GM10266 (cell line): ENCODE results near the gene RAB6A.
"Not testable (repeated sequence)": the region's sequence is repeated elsewhere in the genome, so short reads cannot be mapped to it uniquely, and the experiment has no call there.

Source experiments
- DNase-seq: peaks from one replicate; pipeline ENCODE4 v3.0.0; 2012; ENCODE audit errors: extremely low spot score
- CTCF ChIP-seq: IDR thresholded peaks from 2 replicates; pipeline ENCODE4 v1.5.1; 2012; ENCODE audit warnings: mild to moderate bottlenecking, low read depth; ENCODE audit not compliant: control insufficient read depth, insufficient read depth; ENCODE audit errors: missing control alignments

RAB6A gene

DNA sequence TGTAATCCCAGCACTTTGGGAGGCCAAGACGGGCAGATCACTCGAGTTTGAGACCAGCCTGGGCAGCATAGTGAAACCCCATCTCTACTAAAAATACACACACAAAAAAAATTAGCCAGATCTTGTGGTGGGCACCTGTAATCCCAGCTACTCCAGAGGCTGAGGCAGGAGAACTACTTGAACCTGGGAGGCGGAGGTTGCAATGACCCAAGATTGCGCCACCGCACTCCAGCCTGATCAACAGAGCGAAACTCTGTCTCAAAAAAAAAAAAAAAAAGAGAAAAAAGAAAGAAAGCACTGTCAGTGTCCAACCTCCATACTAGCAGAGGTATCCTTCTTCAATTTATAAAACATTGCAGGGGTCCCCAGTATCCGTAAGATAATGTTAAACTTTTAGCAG, 17.8 kb downstream of the RAB6A start:
- TF ChIP-seq CTCF = no peak
- DNase-seq = no peak

GRCh38 chr11:73735959-73736358, 24.9 kb downstream of the RAB6A start:
- DNase-seq = not testable (repeated sequence)

- DNase-seq = no peak
- no peak for TF ChIP-seq CTCF
Observed at GRCh38 chr11:73734993-73735392, 25.9 kb downstream of the RAB6A start.

DNA sequence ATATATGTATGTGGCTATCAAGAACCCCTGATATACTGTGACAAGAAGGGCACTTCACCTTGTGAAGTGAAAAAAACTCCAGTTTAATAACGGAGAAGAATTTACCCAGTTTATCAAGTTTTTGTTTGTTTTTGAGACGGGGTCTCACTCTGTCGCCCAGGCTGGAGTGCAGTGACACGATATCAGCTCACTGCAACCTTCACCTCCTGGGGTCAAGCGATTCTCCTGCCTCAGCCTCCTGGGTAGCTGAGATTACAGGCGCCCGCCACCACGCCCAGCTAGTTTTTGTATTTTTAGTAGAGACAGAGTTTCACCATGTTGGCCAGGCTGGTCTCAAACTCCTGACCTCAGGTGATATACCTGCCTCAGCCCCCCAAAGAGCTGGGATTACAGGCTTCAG, 26.9 kb downstream of the RAB6A start:
- not testable (repeated sequence) for DNase-seq

DNA sequence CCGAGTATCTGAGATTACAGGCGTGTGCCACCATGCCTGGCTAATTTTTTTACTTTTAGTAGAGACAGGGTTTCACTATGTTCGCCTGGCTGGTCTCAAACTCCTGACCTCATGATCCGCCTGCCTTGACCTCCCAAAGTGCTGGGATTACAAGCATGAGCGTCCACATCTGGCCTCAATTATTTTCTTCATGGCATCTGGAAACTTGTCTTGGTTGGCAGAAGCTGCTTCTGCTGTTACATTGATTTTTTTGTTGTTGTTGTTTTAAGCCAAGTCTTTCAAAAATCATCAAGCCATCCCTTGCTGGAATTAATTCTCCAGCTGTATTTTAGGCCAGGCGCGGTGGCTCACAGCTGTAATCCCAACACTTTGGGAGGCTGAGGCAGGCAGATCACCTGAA, 27.9 kb downstream of the RAB6A start:
- DNase-seq = not testable (repeated sequence)

DNA sequence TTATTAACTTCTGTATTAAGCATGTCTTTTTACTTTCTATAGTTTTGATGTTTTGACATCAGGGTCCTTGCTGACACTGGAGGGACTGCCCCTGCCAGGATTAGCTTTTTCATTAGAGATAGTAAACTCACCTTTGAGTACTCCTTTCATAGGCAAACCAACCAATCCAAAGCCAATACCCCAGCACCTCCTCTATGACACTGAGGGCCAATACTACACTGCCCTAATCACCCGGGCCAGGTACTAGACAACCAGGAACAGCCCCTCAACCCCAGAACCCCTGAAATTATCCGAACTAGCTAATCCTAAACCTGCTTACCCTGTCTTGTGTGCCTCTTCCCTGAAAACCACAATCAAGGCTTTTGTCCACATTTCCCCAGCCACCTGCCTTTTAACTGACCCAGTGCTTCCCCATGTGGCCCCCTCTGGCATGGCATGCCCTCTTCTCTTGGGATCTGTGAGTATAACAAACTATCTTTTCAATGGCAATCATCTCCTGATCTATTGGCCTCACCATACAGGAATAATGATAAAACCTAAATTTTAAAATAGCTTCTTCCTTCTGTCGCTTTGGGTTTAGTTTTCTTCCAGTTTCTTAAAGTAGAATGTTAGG, 31.2 kb downstream of the RAB6A start:
- no peak for DNase-seq
- peak; percentile 23 for TF ChIP-seq CTCF

DNA sequence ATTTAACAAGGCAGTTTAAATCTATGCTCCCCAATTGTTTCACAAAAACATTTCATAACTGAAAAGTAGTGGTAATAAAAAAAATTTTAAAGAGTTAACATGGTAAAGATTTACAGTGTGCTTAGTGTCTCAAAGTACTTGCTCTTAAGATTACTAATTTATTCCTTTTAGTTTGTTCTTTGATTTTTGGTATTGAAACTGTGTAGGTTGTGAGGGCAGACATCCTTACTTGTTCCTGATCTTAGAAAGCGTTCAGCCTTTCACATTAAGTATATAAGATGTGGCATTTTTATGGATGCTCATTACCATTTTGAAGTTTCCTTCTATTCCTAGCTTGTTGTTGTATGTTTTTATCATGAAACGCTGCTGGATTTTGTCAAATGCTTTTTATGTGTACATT, 32.9 kb downstream of the RAB6A start:
- no peak for TF ChIP-seq CTCF
- DNase-seq = no peak

DNA sequence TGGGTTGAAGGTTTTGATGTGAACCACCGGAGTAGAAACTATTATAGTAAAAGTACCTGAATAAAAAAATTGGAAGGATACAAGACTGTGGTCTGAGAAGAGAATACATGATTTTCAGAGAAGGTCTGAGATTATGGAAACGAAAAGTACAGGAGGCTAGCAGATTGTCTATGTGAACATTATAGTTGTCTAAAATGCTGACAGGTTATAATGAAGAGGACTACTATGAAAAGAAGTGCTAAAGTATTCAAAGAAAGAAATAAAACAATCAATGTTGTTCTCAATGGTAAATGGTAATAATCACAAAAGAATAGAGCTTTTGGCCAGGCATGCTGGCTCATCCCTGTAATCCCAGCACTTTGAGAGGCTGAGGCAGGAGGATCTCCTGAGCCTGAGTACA, 34.0 kb downstream of the RAB6A start:
- TF ChIP-seq CTCF = no peak
- no peak for DNase-seq

DNA sequence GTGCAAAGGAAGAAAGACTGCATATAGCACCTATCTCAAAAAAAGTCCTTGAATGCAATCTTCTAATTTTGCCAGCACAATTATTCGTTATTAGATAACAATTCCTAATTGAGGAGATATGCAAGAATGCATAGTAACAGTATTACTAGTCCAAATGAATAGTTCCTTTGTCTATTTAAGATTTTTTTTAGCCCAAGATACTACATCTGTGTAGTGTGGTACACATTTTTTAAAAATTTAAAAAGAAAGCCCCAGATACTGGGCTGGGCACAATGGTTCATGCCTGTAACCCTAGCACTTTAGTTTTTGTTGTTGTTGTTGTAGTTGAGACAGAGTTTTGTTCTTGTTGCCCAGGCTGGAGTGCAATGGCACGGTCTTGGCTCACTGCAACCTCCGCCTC, 43.7 kb downstream of the RAB6A start:
- no peak for TF ChIP-seq CTCF
- DNase-seq = no peak
